Subcutaneous adipose tissue (tissue), 4 donors: ENCODE data around the gene EEF1A1. TPM values are rescaled to one million over a fixed set of nuclear protein-coding genes. Genes with fewer than 3 reads are reported as not detected.

Experiments
- total RNA-seq, 4 donors: library from RNA; depleted of rRNA; stranded (reverse); fragments of >200 nt; gene quantifications; one replicate each; pipeline ENCODE4 v1.1.0, GENCODE V29; 2016
- TF ChIP-seq, protein P1 (sequence below): fragments of 450-650 bp; IDR thresholded peaks from one replicate; pipeline ENCODE4 v1.5.1; 2016; ENCODE audit warnings: low read depth, mild to moderate bottlenecking, control low read depth, antibody characterized with exemption, moderate library complexity

Gene EEF1A1
- total RNA-seq, 4 donors from 2014 or later: 7,676 to 11,568 (median 9,241) TPM

DNA sequence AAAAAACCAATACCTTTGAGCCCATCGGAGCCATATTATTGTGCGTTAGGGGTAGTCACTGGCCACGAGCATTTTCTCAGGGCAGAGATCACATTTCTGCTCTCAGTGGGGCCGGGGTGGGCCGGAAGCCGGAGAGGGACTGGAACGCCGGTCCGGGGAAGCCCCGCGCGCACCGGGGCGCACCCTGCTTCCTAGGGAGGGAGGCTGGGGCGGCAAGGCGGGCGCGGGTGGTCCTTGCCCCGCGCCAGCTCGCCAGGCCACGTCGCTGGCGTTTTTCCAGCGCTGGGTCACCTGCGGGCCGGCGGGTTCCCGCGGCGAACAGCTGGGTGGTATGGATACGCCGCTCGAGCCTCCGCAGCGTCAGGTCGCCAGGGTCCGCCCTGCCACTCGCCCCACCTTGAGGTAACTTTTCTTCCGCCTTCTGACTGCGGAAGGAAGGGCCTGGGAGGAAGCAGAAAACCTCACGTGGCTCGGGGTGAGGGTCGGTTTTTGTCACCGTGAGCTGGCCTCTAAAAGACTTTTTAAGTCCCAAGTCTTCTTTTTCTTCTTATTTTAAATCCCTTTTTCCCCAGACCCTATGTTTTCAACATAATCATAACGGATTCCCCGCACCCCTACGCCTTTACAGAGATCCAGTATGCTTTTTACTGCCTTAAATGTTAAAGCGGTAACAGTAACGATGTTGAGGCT is 2.7 kb upstream of the EEF1A1 start:
- TF ChIP-seq, protein P1, sequence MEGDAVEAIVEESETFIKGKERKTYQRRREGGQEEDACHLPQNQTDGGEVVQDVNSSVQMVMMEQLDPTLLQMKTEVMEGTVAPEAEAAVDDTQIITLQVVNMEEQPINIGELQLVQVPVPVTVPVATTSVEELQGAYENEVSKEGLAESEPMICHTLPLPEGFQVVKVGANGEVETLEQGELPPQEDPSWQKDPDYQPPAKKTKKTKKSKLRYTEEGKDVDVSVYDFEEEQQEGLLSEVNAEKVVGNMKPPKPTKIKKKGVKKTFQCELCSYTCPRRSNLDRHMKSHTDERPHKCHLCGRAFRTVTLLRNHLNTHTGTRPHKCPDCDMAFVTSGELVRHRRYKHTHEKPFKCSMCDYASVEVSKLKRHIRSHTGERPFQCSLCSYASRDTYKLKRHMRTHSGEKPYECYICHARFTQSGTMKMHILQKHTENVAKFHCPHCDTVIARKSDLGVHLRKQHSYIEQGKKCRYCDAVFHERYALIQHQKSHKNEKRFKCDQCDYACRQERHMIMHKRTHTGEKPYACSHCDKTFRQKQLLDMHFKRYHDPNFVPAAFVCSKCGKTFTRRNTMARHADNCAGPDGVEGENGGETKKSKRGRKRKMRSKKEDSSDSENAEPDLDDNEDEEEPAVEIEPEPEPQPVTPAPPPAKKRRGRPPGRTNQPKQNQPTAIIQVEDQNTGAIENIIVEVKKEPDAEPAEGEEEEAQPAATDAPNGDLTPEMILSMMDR: no peak

DNA sequence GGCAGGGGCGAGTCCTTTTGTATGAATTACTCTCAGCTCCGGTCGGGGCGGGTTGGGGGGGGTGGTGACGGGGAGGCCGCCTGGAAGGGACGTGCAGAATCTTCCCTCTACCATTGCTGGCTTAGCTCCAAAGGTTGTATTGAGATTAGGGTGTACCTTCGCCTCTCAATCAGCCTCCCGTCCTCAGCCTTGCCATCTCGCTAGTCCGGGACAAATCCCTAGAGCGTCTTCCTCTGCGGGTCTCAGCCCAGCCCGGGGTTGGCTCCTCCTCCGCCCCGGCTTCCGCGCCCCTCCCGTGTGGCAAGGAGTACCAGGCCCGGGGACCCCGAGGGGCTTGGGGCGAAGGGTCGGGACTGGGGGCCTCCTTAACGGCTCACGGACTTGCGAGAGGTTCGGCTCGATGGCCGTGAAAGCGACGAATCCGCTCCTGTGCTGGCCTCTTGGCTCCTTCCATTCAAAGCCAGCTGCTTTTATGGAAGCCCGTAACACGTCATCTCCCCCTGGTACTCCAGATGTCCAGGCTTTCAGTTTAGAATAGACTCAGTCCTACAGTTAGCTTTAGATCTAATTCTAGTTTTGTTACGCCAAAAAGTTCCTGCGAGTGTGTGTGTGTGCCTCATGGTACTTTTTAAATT is 636 bp upstream of the EEF1A1 start:
- TF ChIP-seq, protein P1: no peak

DNA sequence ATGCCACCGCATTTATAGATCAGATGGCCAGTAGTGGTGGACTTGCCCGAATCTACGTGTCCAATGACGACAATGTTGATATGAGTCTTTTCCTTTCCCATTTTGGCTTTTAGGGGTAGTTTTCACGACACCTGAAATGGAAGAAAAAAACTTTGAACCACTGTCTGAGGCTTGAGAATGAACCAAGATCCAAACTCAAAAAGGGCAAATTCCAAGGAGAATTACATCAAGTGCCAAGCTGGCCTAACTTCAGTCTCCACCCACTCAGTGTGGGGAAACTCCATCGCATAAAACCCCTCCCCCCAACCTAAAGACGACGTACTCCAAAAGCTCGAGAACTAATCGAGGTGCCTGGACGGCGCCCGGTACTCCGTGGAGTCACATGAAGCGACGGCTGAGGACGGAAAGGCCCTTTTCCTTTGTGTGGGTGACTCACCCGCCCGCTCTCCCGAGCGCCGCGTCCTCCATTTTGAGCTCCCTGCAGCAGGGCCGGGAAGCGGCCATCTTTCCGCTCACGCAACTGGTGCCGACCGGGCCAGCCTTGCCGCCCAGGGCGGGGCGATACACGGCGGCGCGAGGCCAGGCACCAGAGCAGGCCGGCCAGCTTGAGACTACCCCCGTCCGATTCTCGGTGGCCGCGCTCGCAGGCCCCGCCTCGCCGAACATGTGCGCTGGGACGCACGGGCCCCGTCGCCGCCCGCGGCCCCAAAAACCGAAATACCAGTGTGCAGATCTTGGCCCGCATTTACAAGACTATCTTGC is 725 bp downstream of the EEF1A1 start:
- TF ChIP-seq, protein P1: no peak

DNA sequence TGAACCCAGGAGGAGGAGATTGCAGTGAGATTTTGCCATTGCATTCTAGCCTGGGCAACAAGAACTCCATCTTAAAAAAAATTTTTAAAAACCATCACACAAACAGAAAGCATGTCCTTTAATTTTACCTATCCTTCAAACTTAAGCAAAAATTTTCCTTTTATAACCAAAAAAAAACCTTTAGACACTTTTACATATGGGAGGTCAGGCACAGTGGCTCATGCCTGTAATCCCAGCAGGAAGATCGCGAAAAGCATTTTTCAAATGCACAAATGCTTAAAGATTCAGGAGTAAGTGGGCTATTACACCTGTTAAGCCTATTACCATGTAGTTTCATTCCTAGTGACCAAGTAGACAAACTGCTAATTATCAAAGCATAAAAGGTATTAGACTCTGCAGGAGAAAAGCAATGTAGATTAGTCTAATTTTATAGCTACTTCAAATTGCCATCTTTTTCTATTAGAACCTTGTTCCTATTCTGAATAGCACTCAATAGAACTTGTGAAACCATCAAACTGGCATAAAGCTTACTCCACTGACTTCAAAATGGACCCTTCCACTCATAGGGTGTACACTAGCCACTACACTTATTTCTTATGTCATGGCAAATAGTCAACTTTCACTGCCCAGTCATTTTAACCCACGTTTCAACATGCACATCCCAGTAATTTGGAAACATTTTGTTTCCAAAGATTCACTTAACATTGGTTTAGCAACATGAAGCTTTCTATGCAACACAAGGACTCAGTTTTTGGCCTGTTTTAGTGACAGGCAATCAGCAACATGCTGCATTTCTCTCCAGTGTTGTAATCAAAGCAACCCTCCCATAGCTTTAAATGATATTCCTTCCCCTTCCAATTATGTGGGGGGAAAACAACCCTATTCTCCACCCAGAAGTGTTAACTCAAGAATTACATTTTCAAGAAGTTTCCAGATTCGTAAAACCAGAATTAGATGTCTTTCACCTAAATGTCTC is 4.0 kb downstream of the EEF1A1 start:
- TF ChIP-seq, protein P1: no peak

DNA sequence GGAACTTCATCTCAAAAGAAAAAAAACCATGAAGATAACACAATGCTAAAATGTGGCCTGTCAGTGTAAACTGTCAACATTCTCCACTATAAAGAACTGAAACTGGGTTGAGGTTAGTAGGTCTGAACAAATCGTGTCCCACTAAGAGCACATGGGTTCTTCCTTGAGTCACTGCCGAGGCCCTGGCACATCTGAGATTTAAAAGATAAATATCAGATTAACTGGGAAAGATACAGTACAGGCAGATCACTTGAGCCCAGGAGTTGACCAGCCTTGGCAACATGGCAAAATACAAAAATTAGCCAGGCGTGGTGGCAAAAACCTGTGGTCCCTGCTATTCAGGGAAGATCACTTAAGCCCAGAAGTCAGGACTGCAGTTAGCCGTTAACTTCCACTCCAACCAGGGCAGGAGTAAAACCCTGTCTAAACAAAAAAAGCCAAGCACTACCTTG is 5.6 kb downstream of the EEF1A1 start:
- TF ChIP-seq, protein P1: no peak

DNA sequence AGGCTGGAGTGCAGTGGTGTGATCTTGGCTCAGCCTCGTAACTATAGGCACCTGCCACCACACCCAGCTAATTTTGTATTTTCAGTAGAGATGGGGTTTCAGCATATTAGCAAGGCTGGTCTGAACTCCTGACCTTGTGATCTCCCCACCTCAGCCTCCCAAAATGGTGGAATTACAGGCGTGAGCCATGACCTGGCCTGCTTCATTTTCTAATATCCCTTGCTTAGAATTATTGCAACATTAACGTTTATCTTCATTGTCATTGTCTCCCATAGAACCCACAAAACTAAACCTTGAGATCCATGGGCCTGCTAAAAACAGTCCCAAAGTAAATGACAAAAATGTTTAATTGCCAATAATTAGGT is 6.1 kb downstream of the EEF1A1 start:
- TF ChIP-seq, protein P1: no peak
